Vagina (tissue), 2 donors: Measurements from ENCODE around the gene QRFP.

Experiments
- POLR2A ChIP-seq, 2 donors: fragments of 450-650 bp; IDR thresholded peaks; one replicate each; pipeline ENCODE4 v1.6.1; 2017; ENCODE audit warnings: antibody characterized with exemption in 2 of 2, mild to moderate bottlenecking in 2 of 2, moderate library complexity in 2 of 2
- POLR2AphosphoS5 ChIP-seq, 2 donors: sonication (generic); formaldehyde crosslinking; IDR thresholded peaks; one replicate each; pipeline ENCODE4 v1.9.0; 2017; ENCODE audit warnings: antibody characterized with exemption in 2 of 2, mild to moderate bottlenecking in 2 of 2, low read depth in 1 of 2; ENCODE audit not compliant: insufficient read depth in 1 of 2
- TF ChIP-seq, protein P1 (sequence below), 3 experiments: fragments of 450-650 bp in 2 of 3; fragments of 200-600 bp in 1 of 3; sonication (generic) in 1 of 3; IDR thresholded peaks; one replicate each; pipeline ENCODE4 v1.5.1; 2017 to 2019; ENCODE audit warnings: antibody characterized with exemption in 3 of 3, mild to moderate bottlenecking in 2 of 3, moderate library complexity in 2 of 3

- TF ChIP-seq, protein P1, sequence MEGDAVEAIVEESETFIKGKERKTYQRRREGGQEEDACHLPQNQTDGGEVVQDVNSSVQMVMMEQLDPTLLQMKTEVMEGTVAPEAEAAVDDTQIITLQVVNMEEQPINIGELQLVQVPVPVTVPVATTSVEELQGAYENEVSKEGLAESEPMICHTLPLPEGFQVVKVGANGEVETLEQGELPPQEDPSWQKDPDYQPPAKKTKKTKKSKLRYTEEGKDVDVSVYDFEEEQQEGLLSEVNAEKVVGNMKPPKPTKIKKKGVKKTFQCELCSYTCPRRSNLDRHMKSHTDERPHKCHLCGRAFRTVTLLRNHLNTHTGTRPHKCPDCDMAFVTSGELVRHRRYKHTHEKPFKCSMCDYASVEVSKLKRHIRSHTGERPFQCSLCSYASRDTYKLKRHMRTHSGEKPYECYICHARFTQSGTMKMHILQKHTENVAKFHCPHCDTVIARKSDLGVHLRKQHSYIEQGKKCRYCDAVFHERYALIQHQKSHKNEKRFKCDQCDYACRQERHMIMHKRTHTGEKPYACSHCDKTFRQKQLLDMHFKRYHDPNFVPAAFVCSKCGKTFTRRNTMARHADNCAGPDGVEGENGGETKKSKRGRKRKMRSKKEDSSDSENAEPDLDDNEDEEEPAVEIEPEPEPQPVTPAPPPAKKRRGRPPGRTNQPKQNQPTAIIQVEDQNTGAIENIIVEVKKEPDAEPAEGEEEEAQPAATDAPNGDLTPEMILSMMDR (IDR thresholded peaks at IDR 0.05): no peak
- no peak for TF ChIP-seq POLR2A (IDR thresholded peaks at IDR 0.05)
- TF ChIP-seq POLR2AphosphoS5 (IDR thresholded peaks at IDR 0.05; ENCODE audit: insufficient read depth in 1 of 2, low read depth in 1 of 2): no peak
Measured at GRCh38 chr9:130905125-130905901, 8.7 kb upstream of the QRFP start.
